ENCODE results near the gene RPL38. TPM values are rescaled to one million over a fixed set of nuclear protein-coding genes. Genes with fewer than 3 reads are reported as not detected.

The RPL38 gene
- total and polyA plus RNA-seq, 3 donors from 2014 or later, result 345 to 1,788 (median 563) TPM

DNA sequence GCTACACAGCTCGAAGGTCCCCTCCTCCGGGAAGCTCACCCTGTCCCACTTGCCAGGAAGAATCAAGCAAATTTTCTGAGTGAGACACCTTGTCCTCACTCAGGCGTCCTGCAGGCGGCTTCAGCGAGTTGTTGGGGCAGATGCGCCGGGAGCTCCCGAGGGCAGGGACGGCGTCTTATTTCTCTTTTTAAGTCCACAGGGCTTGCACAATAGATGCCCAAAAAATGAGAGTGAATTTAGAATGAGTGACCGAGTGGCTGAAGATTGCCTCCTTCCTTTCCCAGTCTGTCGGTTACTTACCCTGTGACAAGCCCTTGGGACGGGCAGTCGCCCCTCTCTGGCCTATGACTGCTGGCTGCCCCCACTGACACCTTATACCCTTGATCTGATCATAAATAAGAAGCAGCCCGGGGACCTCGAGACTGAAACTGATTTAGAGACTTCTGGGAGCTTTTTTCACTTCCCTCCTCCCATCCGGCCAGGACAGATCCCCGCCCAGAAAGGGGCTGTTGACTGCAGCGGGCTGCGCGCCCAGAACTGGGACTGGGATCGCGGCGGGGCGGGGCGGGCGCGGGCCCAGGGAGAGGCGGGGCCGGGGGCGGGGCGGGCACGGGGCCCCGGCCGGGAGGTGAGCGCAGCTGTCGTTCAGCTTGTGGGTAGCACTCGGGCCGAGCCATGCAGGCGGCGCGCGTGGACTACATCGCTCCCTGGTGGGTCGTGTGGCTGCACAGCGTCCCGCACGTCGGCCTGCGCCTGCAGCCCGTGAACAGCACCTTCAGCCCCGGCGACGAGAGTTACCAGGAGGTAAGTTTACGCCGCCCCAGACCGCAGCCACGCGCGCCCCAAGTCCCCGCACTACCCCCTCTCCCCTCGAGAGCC is 9.7 kb downstream of the RPL38 start, which contains the start of gene TTYH2:
Gene TTYH2 (plus strand): TSS at position 659 of the 879 bp plus-strand sequence. CDS start 17 bp downstream, at position 676.
- 0 to 1% methylated on average over 20 to 43 of the region's 62 CpGs for WGBS, 2 donors
- Histone ChIP-seq H3K36me3 (ENCODE audit: low read depth, missing control alignments) (no peaks in the 10 kb centered on the region), H3K9me3 (no peaks in the 10 kb centered on the region), H3K27me3 (no peaks in the 10 kb centered on the region), H3K4me3 (peak within 1 kb of the TSS; percentile 49 to 68), H3K4me1 (peaks cover 37% of the 10 kb centered on the region), H3K27ac (peak within 1 kb of the TSS; percentile 64 to 83)
- intact Hi-C loops (cut with DNase I; ENCODE audit: low total_unique reads), result loop anchor here (5.0 kb wide), 1 partner anchor 84 kb away; no protein-coding TSS in a partner anchor
- TF ChIP-seq, protein P1, sequence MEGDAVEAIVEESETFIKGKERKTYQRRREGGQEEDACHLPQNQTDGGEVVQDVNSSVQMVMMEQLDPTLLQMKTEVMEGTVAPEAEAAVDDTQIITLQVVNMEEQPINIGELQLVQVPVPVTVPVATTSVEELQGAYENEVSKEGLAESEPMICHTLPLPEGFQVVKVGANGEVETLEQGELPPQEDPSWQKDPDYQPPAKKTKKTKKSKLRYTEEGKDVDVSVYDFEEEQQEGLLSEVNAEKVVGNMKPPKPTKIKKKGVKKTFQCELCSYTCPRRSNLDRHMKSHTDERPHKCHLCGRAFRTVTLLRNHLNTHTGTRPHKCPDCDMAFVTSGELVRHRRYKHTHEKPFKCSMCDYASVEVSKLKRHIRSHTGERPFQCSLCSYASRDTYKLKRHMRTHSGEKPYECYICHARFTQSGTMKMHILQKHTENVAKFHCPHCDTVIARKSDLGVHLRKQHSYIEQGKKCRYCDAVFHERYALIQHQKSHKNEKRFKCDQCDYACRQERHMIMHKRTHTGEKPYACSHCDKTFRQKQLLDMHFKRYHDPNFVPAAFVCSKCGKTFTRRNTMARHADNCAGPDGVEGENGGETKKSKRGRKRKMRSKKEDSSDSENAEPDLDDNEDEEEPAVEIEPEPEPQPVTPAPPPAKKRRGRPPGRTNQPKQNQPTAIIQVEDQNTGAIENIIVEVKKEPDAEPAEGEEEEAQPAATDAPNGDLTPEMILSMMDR (IDR thresholded peaks at IDR 0.05), result peak in 2 of 3 experiments; percentile 17 to 31
- TF ChIP-seq POLR2A (IDR thresholded peaks at IDR 0.05), result no peak
- DNase-seq, result peak; percentile 91

DNA sequence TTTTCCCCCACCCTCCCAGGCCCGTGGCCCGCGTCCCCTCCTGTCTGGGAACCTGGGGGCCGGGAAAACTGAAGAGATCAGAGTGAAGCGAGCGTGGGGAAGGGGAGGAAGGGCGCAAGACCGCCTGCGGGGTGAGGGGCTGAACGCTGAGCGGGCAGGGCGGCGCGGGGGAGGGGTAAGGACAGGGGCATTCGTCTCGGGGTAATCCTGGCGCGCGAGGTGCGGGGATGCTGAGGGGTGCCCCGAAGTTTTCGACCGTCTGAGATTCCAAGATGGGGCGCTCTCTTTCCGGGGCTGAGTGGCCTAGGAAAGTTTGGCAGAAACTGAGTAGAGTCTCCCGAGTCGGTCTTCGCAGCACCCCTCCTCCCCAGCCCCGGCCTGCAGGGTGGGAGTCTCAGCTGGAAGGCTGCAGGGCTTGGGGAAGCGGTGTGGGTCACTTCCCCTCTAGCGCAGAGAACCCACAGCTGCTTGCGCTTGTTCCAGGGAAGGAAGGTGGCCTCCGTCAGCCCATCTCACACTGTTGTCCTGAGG is 10.4 kb downstream of the RPL38 start:
- WGBS, 2 donors, result 0 to 7% methylated on average over 15 to 33 of the region's 33 CpGs
- no peak for DNase-seq
- H3K4me3 ChIP-seq, result peak overlapping the region; percentile 49 to 68
- peak overlapping the region; percentile 64 to 83 for H3K27ac ChIP-seq
- H3K27me3 ChIP-seq, result no peaks in the 10 kb centered on the region
- intact Hi-C loops (cut with DNase I; ENCODE audit: low total_unique reads), result loop anchor here (5.0 kb wide), 1 partner anchor 83 kb away; no protein-coding TSS in a partner anchor
- no peaks in the 10 kb centered on the region for H3K36me3 ChIP-seq (ENCODE audit: low read depth, missing control alignments)
- peaks cover 37% of the 10 kb centered on the region for H3K4me1 ChIP-seq
- TF ChIP-seq, protein P1 (IDR thresholded peaks at IDR 0.05), result no peak
- TF ChIP-seq POLR2A (IDR thresholded peaks at IDR 0.05), result no peak
- no peaks in the 10 kb centered on the region for H3K9me3 ChIP-seq

DNA sequence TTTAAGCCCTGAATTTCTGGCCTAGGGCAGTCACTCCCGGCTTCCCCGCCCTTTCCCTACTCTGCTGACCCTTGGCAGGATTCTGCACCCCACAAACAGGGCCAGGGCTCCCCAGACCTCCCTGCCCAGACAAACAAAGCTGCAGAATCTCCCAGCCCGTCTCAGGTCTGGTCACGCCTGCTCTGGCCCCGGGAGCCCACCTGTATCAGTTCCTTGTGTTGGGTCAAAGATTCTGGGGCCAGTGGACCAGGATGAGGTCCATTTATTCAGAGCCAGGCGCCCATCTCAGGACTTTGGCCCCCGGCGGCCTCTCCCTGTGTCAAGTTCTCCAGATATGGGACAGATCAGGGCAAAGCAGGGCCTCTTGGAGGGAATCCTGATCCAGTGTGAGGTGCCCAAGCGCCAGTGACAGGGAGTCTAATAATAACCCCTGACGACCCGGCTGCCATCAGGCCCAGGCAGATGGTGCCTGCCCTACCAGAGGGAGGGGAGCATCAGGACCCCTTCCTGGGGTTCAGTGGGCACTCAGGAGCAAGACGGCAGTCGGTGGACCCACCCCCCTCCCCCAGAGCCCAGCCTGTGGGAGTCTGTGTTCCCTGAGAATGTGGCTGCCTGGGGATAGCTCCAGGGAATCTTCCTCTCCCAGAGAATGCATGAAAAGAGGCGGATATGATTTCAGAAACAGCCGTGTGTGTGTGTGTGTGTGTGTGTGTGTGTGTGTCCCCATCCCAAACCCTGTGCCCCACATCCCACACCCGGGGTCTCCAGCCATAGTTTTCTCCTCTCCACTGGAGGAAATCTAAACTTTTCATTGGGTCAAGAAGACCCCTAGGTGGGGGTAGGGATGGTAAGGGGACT is 11.2 kb downstream of the RPL38 start:
- intact Hi-C loops (cut with DNase I; ENCODE audit: low total_unique reads), result loop anchor here (5.0 kb wide), 1 partner anchor 83 kb away; no protein-coding TSS in a partner anchor
- no peak for DNase-seq
- peak overlapping the region in 1 of 2 donors; percentile 83 for H3K27ac ChIP-seq

DNA sequence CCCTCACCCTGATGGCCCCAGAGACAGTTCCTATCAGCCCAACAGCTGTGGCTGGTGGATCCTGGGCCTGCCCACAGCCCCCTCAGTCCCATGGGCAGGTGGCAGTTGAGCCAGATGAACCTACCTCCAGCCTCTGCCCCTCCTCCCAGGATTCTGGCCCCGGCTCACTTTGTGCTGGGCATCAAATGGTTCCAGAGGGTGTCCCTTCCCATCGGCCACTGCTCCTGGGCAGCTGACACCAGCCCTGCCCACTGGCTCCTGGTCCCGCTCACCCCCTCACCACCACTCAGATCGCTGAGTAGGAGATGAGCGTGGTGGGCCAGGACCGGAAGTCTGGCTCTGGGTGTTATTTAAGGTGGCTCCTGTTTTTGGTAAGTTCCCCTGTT is 11.9 kb downstream of the RPL38 start:
- no peak for DNase-seq
- Histone ChIP-seq H3K9me3 (no peaks in the 10 kb centered on the region), H3K27me3 (no peaks in the 10 kb centered on the region), H3K27ac (no peak overlapping the region), H3K36me3 (ENCODE audit: low read depth, missing control alignments) (no peaks in the 10 kb centered on the region), H3K4me1 (peaks cover 37% of the 10 kb centered on the region), H3K4me3 (no peak overlapping the region)
- TF ChIP-seq POLR2A (IDR thresholded peaks at IDR 0.05), result no peak
- TF ChIP-seq, protein P1 (IDR thresholded peaks at IDR 0.05), result no peak
- whole genome bisulfite sequencing, 2 donors, result 68% methylated on average over 6 of the region's 6 CpGs; no CpG with 5 or more reads in 1 of the 2 donors
- intact Hi-C loops (cut with DNase I; ENCODE audit: low total_unique reads), result no loop called here

More for the DNA sequence above, 11.2 kb downstream of the RPL38 start:
- Histone ChIP-seq H3K27me3 (no peaks in the 10 kb centered on the region), H3K4me1 (peaks cover 37% of the 10 kb centered on the region), H3K4me3 (peak overlapping the region in 1 of 2 donors; percentile 68), H3K9me3 (no peaks in the 10 kb centered on the region), H3K36me3 (ENCODE audit: low read depth, missing control alignments) (no peaks in the 10 kb centered on the region)
- no peak for TF ChIP-seq POLR2A (IDR thresholded peaks at IDR 0.05)
- TF ChIP-seq, protein P1 (IDR thresholded peaks at IDR 0.05), result no peak
- 46 to 51% methylated on average over 8 to 16 of the region's 16 CpGs for WGBS, 2 donors

Measured in testis (tissue), 3 donors.